ENCODE measurements around the gene GDF3.

GDF3 gene

GRCh38 chr12:7716381-7716780 is 20.8 kb upstream of the GDF3 start:
- H2AFZ ChIP-seq (ENCODE audit: low read depth, low read length, severe bottlenecking) = no peak overlapping the region
- no peaks in the 10 kb centered on the region for H3K9me2 ChIP-seq (replicated peaks; ENCODE audit: insufficient read depth, low read length)
- no peak overlapping the region for H3K27ac ChIP-seq (ENCODE audit: low read depth, low read length)
- H3K9me3 ChIP-seq (ENCODE audit: insufficient read depth, low read length) = no peaks in the 10 kb centered on the region
- H3K27me3 ChIP-seq (ENCODE audit: low read length) = no peaks in the 10 kb centered on the region
- H4K20me1 ChIP-seq (ENCODE audit: low read depth, low read length) = no peaks in the 10 kb centered on the region
- H3F3A ChIP-seq (ENCODE audit: insufficient read depth) = no peaks in the 10 kb centered on the region
- no peak overlapping the region for H3K4me2 ChIP-seq (ENCODE audit: low read depth, low read length, poor library complexity, severe bottlenecking)
- H3K9ac ChIP-seq (ENCODE audit: low read length) = no peak overlapping the region
- no peak for TF ChIP-seq CTCF (IDR thresholded peaks at IDR 0.05; ENCODE audit: insufficient read depth, low read length, poor library complexity, severe bottlenecking)
- no peak for TF ChIP-seq EZH2phosphoT487 (conservative IDR thresholded peaks at IDR 0.05; ENCODE audit: low read length)
- H3K79me2 ChIP-seq (ENCODE audit: insufficient read depth, low read length) = no peaks in the 10 kb centered on the region
- H3K36me3 ChIP-seq (ENCODE audit: low read length) = no peaks in the 10 kb centered on the region
- no peak overlapping the region for H3K4me3 ChIP-seq (ENCODE audit: insufficient read depth, low read length, poor library complexity, severe bottlenecking)

GRCh38 chr12:7712841-7713442 is 17.4 kb upstream of the GDF3 start:
- Histone ChIP-seq H3K4me2 (ENCODE audit: low read depth, low read length, poor library complexity, severe bottlenecking) (no peak overlapping the region), H2AFZ (ENCODE audit: low read depth, low read length, severe bottlenecking) (no peak overlapping the region), H3K9me2 (replicated peaks; ENCODE audit: insufficient read depth, low read length) (no peaks in the 10 kb centered on the region), H3K27ac (ENCODE audit: low read depth, low read length) (no peak overlapping the region), H3F3A (ENCODE audit: insufficient read depth) (no peaks in the 10 kb centered on the region), H3K4me3 (ENCODE audit: insufficient read depth, low read length, poor library complexity, severe bottlenecking) (no peak overlapping the region), H4K20me1 (ENCODE audit: low read depth, low read length) (no peaks in the 10 kb centered on the region), H3K9me3 (ENCODE audit: insufficient read depth, low read length) (no peaks in the 10 kb centered on the region), H3K79me2 (ENCODE audit: insufficient read depth, low read length) (no peaks in the 10 kb centered on the region), H3K36me3 (ENCODE audit: low read length) (no peaks in the 10 kb centered on the region), H3K27me3 (ENCODE audit: low read length) (no peaks in the 10 kb centered on the region), H3K9ac (ENCODE audit: low read length) (no peak overlapping the region)
- TF ChIP-seq CTCF (IDR thresholded peaks at IDR 0.05; ENCODE audit: insufficient read depth, low read length, poor library complexity, severe bottlenecking) (no peak), EZH2phosphoT487 (conservative IDR thresholded peaks at IDR 0.05; ENCODE audit: low read length) (no peak)

GRCh38 chr12:7711133-7711532 is 15.6 kb upstream of the GDF3 start, which contains the start of gene DPPA3:
DPPA3 (plus strand) TSS chr12:7711433; CDS start chr12:7711571, 138 bp downstream.
- Histone ChIP-seq H2AFZ (ENCODE audit: low read depth, low read length, severe bottlenecking) (no peak within 1 kb of the TSS), H3K79me2 (ENCODE audit: insufficient read depth, low read length) (no peaks in the 10 kb centered on the region), H3K9me3 (ENCODE audit: insufficient read depth, low read length) (no peaks in the 10 kb centered on the region), H3K27me3 (ENCODE audit: low read length) (no peaks in the 10 kb centered on the region), H3K4me2 (ENCODE audit: low read depth, low read length, poor library complexity, severe bottlenecking) (no peak within 1 kb of the TSS), H3K9me2 (replicated peaks; ENCODE audit: insufficient read depth, low read length) (no peaks in the 10 kb centered on the region), H3K4me3 (ENCODE audit: insufficient read depth, low read length, poor library complexity, severe bottlenecking) (no peak within 1 kb of the TSS), H3K27ac (ENCODE audit: low read depth, low read length) (no peak within 1 kb of the TSS), H3K36me3 (ENCODE audit: low read length) (no peaks in the 10 kb centered on the region), H4K20me1 (ENCODE audit: low read depth, low read length) (no peaks in the 10 kb centered on the region), H3K9ac (ENCODE audit: low read length) (no peak within 1 kb of the TSS), H3F3A (ENCODE audit: insufficient read depth) (no peaks in the 10 kb centered on the region)
- no peak for TF ChIP-seq EZH2phosphoT487 (conservative IDR thresholded peaks at IDR 0.05; ENCODE audit: low read length)
- no peak for TF ChIP-seq CTCF (IDR thresholded peaks at IDR 0.05; ENCODE audit: insufficient read depth, low read length, poor library complexity, severe bottlenecking)
